Measurements from ENCODE around the gene TUBA1B.

DNA sequence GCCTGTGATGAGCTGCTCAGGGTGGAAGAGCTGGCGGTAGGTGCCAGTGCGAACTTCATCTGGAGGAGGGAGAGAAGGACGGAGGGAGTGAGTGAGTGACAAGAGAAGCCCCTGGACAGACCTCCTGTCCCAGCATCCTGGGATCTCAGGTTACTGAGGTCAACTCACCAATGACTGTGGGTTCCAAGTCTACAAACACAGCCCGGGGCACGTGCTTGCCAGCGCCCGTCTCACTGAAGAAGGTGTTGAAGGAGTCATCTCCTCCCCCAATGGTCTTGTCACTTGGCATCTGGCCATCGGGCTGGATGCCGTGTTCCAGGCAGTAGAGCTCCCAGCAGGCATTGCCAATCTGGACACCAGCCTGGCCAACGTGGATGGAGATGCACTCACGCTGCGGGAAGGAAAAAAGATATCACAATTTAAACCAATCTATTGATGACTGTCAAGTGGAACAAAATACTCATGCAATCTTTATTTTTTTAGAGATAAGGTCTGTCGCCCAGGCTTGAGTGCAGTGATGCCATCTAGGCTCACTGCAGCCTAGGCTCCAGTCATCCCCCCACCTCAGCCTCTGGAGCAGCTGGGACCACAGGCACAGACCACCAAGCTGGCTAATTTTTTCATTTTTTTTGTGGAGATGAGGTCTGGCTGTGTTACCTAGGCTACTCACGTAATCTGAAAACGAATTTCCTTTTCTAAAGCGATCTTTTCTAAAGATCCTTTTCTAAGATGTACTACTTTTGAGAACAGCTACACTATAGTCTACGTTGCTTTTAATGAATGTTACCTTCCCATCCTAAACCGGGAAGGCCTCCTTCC lies 1.7 kb downstream of the TUBA1B start:
- TF ChIP-seq POLR2A (IDR thresholded peaks at IDR 0.05; ENCODE audit: low read depth, low read length) (no peak; the same call in 1 of the 2 replicates), SPI1 (IDR thresholded peaks at IDR 0.05; ENCODE audit: low read depth, low read length) (no peak), POLR2AphosphoS5 (IDR thresholded peaks at IDR 0.05; ENCODE audit: low read depth, low read length) (no peak), TAF1 (IDR thresholded peaks at IDR 0.05; ENCODE audit: low read depth, low read length) (no peak), POU2F2 (IDR thresholded peaks at IDR 0.05; ENCODE audit: low read depth, low read length) (no peak), PAX5 (IDR thresholded peaks at IDR 0.05; ENCODE audit: insufficient read depth, low read length, severe bottlenecking) (no peak)
